GM12872 (cell line): ENCODE data around the gene CCL18.
"Not testable (repeated sequence)": the region's sequence is repeated elsewhere in the genome, so short reads cannot be mapped to it uniquely, and the experiment has no call there.

Source experiments
- TF ChIP-seq, protein P1 (sequence below): IDR thresholded peaks from 3 replicates; pipeline ENCODE4 v1.5.1; 2011; ENCODE audit warnings: low read depth, mild to moderate bottlenecking, low read length, moderate library complexity; ENCODE audit not compliant: insufficient read depth

Gene CCL18

DNA sequence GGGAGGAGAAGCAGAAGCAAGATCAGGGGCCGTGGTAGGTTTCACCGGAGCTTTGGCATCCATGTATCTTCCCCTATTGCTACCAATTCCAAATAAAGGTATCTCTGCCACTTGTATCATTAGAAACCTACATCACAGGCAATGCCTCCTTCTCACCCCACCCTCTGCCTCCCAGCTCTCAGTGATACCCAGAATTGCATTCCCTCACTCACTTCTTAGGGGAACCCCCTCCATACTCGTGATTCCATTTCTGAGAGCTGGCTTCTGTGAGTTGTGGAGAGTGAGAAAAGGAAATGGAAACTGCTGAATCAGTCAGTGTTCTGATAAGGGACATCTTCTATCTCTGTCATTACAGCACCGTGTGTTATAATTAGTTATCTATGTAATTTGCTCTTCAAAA is 28.2 kb downstream of the CCL18 start:
- TF ChIP-seq, protein P1, sequence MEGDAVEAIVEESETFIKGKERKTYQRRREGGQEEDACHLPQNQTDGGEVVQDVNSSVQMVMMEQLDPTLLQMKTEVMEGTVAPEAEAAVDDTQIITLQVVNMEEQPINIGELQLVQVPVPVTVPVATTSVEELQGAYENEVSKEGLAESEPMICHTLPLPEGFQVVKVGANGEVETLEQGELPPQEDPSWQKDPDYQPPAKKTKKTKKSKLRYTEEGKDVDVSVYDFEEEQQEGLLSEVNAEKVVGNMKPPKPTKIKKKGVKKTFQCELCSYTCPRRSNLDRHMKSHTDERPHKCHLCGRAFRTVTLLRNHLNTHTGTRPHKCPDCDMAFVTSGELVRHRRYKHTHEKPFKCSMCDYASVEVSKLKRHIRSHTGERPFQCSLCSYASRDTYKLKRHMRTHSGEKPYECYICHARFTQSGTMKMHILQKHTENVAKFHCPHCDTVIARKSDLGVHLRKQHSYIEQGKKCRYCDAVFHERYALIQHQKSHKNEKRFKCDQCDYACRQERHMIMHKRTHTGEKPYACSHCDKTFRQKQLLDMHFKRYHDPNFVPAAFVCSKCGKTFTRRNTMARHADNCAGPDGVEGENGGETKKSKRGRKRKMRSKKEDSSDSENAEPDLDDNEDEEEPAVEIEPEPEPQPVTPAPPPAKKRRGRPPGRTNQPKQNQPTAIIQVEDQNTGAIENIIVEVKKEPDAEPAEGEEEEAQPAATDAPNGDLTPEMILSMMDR = no peak

GRCh38 chr17:36094232-36094631 is 30.2 kb downstream of the CCL18 start:
- TF ChIP-seq, protein P1 = no peak

- TF ChIP-seq, protein P1 = no peak
Measured at GRCh38 chr17:36094746-36095145, 30.7 kb downstream of the CCL18 start.

GRCh38 chr17:36095992-36096391 is 31.9 kb downstream of the CCL18 start:
- TF ChIP-seq, protein P1 = no peak

DNA sequence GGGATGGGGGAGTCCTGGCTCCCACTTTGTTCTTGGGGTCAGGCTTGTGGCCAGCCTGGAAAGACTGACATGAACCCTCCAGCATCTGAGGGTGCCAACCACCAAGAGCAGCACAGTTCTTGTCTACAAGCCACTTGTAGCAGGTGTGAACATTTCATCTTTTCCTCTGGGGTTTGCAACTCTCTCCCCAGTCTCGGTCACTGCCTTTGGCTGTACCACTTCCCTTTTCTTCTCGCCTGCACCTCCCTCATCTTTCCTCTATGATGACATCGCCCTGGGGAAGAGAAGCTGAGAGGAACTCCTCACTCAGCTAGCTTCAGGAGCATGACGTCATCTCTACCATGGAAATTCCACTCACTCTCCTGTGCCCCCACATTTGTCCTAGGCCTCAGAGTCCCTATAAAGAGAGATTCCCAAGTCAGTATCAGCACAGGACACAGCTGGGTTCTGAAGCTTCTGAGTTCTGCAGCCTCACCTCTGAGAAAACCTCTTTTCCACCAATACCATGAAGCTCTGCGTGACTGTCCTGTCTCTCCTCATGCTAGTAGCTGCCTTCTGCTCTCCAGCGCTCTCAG is 39.4 kb downstream of the CCL18 start, which contains the start of gene CCL4:
Gene CCL4, plus strand, starts transcription at position 427 of the 575 bp plus-strand sequence. Its CDS starts 79 bp downstream, at position 506.
- TF ChIP-seq, protein P1 = not testable (repeated sequence)

GRCh38 chr17:36104701-36105181 is 40.7 kb downstream of the CCL18 start:
- TF ChIP-seq, protein P1 = no peak

- TF ChIP-seq, protein P1 = no peak
Measured at GRCh38 chr17:36105781-36106492, 41.9 kb downstream of the CCL18 start.
